Neutrophil (primary cell): ENCODE measurements around the gene CYTH3.

Source experiments
- H3K27ac ChIP-seq: fragments of 200-600 bp; sonication (generic); 2 replicates; pipeline ENCODE4 v1.5.1; 2016; ENCODE audit warnings: mild to moderate bottlenecking, moderate library complexity
- H3K27me3 ChIP-seq: fragments of 200-600 bp; sonication (generic); 2 replicates; pipeline ENCODE4 v1.6.0; 2016; ENCODE audit warnings: mild to moderate bottlenecking
- H3K36me3 ChIP-seq: fragments of 200-600 bp; sonication (generic); 2 replicates; pipeline ENCODE4 v1.5.1; 2017
- H3K4me1 ChIP-seq, 2 experiments: fragments of 200-600 bp in 1 of 2; sonication (generic) in 1 of 2; 1 replicate in 1 of 2; 2 replicates in 1 of 2; pipeline versions ENCODE4 v1.5.1 to v1.6.1; 2013 to 2016; ENCODE audit warnings: low read depth in 1 of 2, low read length in 1 of 2, mild to moderate bottlenecking in 1 of 2, moderate library complexity in 1 of 2; ENCODE audit not compliant: control insufficient read depth in 1 of 2, insufficient read depth in 1 of 2
- H3K4me3 ChIP-seq, 2 experiments: fragments of 200-600 bp in 1 of 2; sonication (generic) in 1 of 2; 1 replicate in 1 of 2; 2 replicates in 1 of 2; pipeline ENCODE4 v1.5.1; 2013 to 2016; ENCODE audit warnings: low read depth in 1 of 2, low read length in 1 of 2, mild to moderate bottlenecking in 1 of 2, moderate library complexity in 1 of 2
- H3K9me3 ChIP-seq: fragments of 200-600 bp; sonication (generic); 2 replicates; pipeline ENCODE4 v1.5.1; 2016
- CTCF ChIP-seq: fragments of 200-600 bp; sonication (generic); IDR thresholded peaks from 2 replicates; pipeline ENCODE4 v1.5.1; 2016; ENCODE audit warnings: antibody characterized with exemption

The CYTH3 gene

DNA sequence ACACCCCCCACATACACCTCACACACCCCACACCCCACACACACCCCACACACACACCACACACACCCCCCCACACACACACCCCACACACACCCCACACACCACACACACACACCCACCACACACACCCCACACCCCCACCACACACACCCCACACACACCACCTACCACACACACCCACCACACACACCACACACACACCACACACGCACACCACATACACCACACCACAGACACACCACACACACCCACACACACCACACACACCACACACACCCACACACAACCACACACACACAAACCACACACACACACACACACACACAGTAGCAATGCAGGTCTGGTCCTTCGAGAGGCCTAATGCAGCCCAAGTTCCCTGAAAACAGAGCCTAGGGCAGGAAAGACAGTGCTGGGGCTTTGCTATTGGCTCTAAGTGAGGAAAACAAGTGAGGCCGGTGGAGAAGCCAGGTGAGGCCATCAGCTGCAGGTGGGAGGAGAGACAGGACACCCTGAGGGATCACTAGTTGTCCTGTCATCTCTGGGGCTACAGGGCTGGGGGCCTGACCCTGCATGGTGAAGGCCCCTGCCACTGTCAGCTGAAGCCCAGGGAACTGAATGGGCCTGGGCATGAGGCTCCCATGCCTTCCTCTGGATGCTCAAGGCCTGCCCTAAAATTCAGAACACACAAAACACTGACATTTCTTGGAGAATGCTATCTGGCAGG lies 92.6 kb downstream of the CYTH3 start:
- Histone ChIP-seq H3K27ac (no peak overlapping the region), H3K4me1 (peaks cover 13% of the 10 kb centered on the region in 2 experiments), H3K27me3 (no peaks in the 10 kb centered on the region), H3K9me3 (no peaks in the 10 kb centered on the region), H3K4me3 (no peak overlapping the region), H3K36me3 (no peaks in the 10 kb centered on the region)
- TF ChIP-seq CTCF, result no peak

- no peak overlapping the region for H3K27ac ChIP-seq
- no peaks in the 10 kb centered on the region for H3K36me3 ChIP-seq
Observed at GRCh38 chr7:6178298-6179029, 94.0 kb downstream of the CYTH3 start.

GRCh38 chr7:6175645-6176044 lies 96.8 kb downstream of the CYTH3 start:
- Histone ChIP-seq H3K27ac (peak overlapping the region; percentile 31), H3K4me1 (peaks cover 13% of the 10 kb centered on the region in 2 experiments), H3K9me3 (no peaks in the 10 kb centered on the region), H3K4me3 (no peak overlapping the region), H3K36me3 (no peaks in the 10 kb centered on the region), H3K27me3 (no peaks in the 10 kb centered on the region)
- no peak for TF ChIP-seq CTCF

More at GRCh38 chr7:6178298-6179029, 94.0 kb downstream of the CYTH3 start:
- Histone ChIP-seq H3K4me3 (no peak overlapping the region), H3K4me1 (peaks cover 13% of the 10 kb centered on the region in 2 experiments), H3K27me3 (no peaks in the 10 kb centered on the region), H3K9me3 (no peaks in the 10 kb centered on the region)
- TF ChIP-seq CTCF, result no peak

GRCh38 chr7:6172910-6173295 lies 99.5 kb downstream of the CYTH3 start:
- H3K27me3 ChIP-seq, result no peaks in the 10 kb centered on the region
- no peaks in the 10 kb centered on the region for H3K36me3 ChIP-seq
- H3K27ac ChIP-seq, result no peak overlapping the region
- H3K4me1 ChIP-seq, result peaks cover 13% of the 10 kb centered on the region in 2 experiments
- no peaks in the 10 kb centered on the region for H3K9me3 ChIP-seq
- no peak for TF ChIP-seq CTCF
- no peak overlapping the region for H3K4me3 ChIP-seq

- Histone ChIP-seq H3K9me3 (no peaks in the 10 kb centered on the region), H3K36me3 (no peaks in the 10 kb centered on the region), H3K4me1 (peaks cover 13% of the 10 kb centered on the region in 2 experiments), H3K27me3 (no peaks in the 10 kb centered on the region), H3K27ac (no peak overlapping the region), H3K4me3 (no peak overlapping the region)
- TF ChIP-seq CTCF, result no peak
Observed at GRCh38 chr7:6172224-6172909, 100.1 kb downstream of the CYTH3 start.
